ENCODE data around the gene MLLT3. TPM values are rescaled to one million over a fixed set of nuclear protein-coding genes. Genes with fewer than 3 reads are reported as not detected.

The MLLT3 gene
- total and polyA plus RNA-seq, 2 of the 8 experiments (the other 6 are each of a cell fraction or from before 2014, with no cell fraction given) = 5.9 to 9.6 TPM

GRCh38 chr9:20518737-20519136 is 103.6 kb downstream of the MLLT3 start:
- POLR2A ChIA-PET (ENCODE audit: partially characterized antibody) = no interaction called here

More at GRCh38 chr9:20518737-20519136, 103.6 kb downstream of the MLLT3 start:
- Histone ChIP-seq H3K4ac (replicated peaks; ENCODE audit: insufficient read length, low read depth, low read length) (no peak overlapping the region), H3K79me1 (ENCODE audit: low read depth, low read length) (no peaks in the 10 kb centered on the region), H2BK5ac (ENCODE audit: low read depth, low read length) (no peak overlapping the region), H3K56ac (replicated peaks; ENCODE audit: insufficient read length, low read depth, low read length) (no peak overlapping the region), H3K4me1 (replicated peaks in 1 of 4; ENCODE audit: control insufficient read depth in 3 of 4, insufficient read depth in 4 of 4, low read length in 3 of 4) (no peaks in the 10 kb centered on the region), H3K27ac (ENCODE audit: low read depth, low read length) (no peak overlapping the region), H2BK12ac (ENCODE audit: low read depth, low read length) (no peak overlapping the region), H4K8ac (ENCODE audit: extremely low read depth, insufficient read depth, low read length) (no peak overlapping the region), H3K4me2 (ENCODE audit: insufficient read depth in 1 of 2, low read depth in 2 of 2, low read length in 2 of 2) (no peak overlapping the region), H3K27me3 (replicated peaks in 1 of 4; ENCODE audit: control insufficient read depth in 3 of 4, extremely low read depth in 1 of 4, insufficient read depth in 3 of 4, low read length in 3 of 4) (no peaks in the 10 kb centered on the region), H2BK20ac (ENCODE audit: low read length) (no peak overlapping the region), H3K23ac (ENCODE audit: insufficient read length) (no peak overlapping the region), H3K14ac (ENCODE audit: insufficient read length) (no peak overlapping the region), H2AFZ (ENCODE audit: low read length) (no peak overlapping the region), H3K9me3 (ENCODE audit: insufficient read depth in 2 of 2, low read depth in 1 of 2, low read length in 1 of 2) (no peaks in the 10 kb centered on the region; a peak in 1 of 4 replicates), H3K23me2 (ENCODE audit: low read depth, low read length) (no peaks in the 10 kb centered on the region), H3K9ac (replicated peaks in 1 of 4; ENCODE audit: extremely low read depth in 1 of 4, low read depth in 3 of 4, low read length in 3 of 4) (no peak overlapping the region), H3K36me3 (ENCODE audit: control insufficient read depth in 2 of 4, insufficient read depth in 4 of 4, low read length in 3 of 4) (no peaks in the 10 kb centered on the region), H2BK120ac (replicated peaks; ENCODE audit: low read depth, low read length) (no peak overlapping the region), H3K18ac (ENCODE audit: extremely low read depth, low read length) (no peak overlapping the region), H4K5ac (ENCODE audit: insufficient read length, low read depth, low read length) (no peak overlapping the region), H2BK15ac (ENCODE audit: low read length) (no peak overlapping the region), H4K91ac (replicated peaks; ENCODE audit: insufficient read length, low read length) (no peak overlapping the region), H4K20me1 (replicated peaks in 1 of 2; ENCODE audit: control insufficient read depth in 1 of 2, insufficient read depth in 2 of 2, low read length in 2 of 2) (no peaks in the 10 kb centered on the region), H3K4me3 (ENCODE audit: extremely low read depth in 1 of 4, insufficient read depth in 2 of 4, low read depth in 3 of 4, low read length in 4 of 4) (no peak overlapping the region), H3K79me2 (ENCODE audit: control insufficient read depth in 1 of 2, insufficient read depth in 2 of 2, low read length in 2 of 2) (no peaks in the 10 kb centered on the region), H2AK5ac (ENCODE audit: low read depth, low read length) (no peak overlapping the region)
- DNase-seq (ENCODE audit: low read depth in 1 of 2, low spot score in 2 of 2) = no peak
- CTCF ChIA-PET (ENCODE audit: partially characterized antibody) = interaction anchor here (1.3 kb wide), 1 partner anchor 12 kb away, joined by 4 read pairs; no protein-coding TSS in a partner anchor
- TF ChIP-seq MAFK (IDR thresholded peaks at IDR 0.05; ENCODE audit: low read depth, low read length) (peak; percentile 61; the same call in 1 of the 2 replicates), SIX5 (IDR thresholded peaks at IDR 0.05; ENCODE audit: low read depth, low read length) (no peak)
- FAIRE-seq = no peak
- WGBS, 2 experiments (ENCODE audit: extremely low coverage in 1 of 2, insufficient coverage in 1 of 2, insufficient read length in 1 of 2, insufficient replicate concordance in 2 of 2, low coverage in 1 of 2, low lambda C conversion rate in 2 of 2, missing lambda C conversion rate in 1 of 2) = 95% methylated on average over 1 of the region's 1 CpG; no CpG with 5 or more reads in 1 of the 2 experiments

All from H1 (cell line).